ENCODE measurements around the gene PDIK1L. TPM values are rescaled to one million over a fixed set of nuclear protein-coding genes. Genes with fewer than 3 reads are reported as not detected.

Gene PDIK1L
- total RNA-seq, 1 experiment from 2014 or later: 5.6 TPM

GRCh38 chr1:26077524-26077923, 34.1 kb upstream of the PDIK1L start:
- Histone ChIP-seq H2BK12ac (ENCODE audit: insufficient read length, low read depth, low read length) (no peak overlapping the region), H4K8ac (replicated peaks; ENCODE audit: insufficient read length, low read depth, low read length) (no peak overlapping the region), H3K79me2 (ENCODE audit: insufficient read depth, low read length) (no peaks in the 10 kb centered on the region), H3T11ph (ENCODE audit: low read length) (no peak overlapping the region), H3K23ac (ENCODE audit: insufficient read length, low read depth, low read length) (no peak overlapping the region), H3K4me2 (ENCODE audit: insufficient read depth, insufficient read length, low read length) (no peak overlapping the region), H3K56ac (ENCODE audit: insufficient read length, low read depth, low read length) (no peak overlapping the region), H3K23me2 (ENCODE audit: insufficient read length, low read depth, low read length, poor library complexity, severe bottlenecking) (no peaks in the 10 kb centered on the region), H3K9ac (ENCODE audit: extremely low read depth, insufficient read length, low read length) (no peak overlapping the region), H2AK5ac (ENCODE audit: insufficient read length, low read length) (no peak overlapping the region), H3K27ac (ENCODE audit: insufficient read length, low read depth, low read length) (no peak overlapping the region), H3K18ac (ENCODE audit: insufficient read length, low read depth, low read length) (no peak overlapping the region), H2BK120ac (ENCODE audit: low read depth, low read length, poor library complexity, severe bottlenecking) (no peak overlapping the region), H2AFZ (ENCODE audit: low read length) (no peak overlapping the region), H3K4me1 (ENCODE audit: insufficient read depth, low read length) (no peaks in the 10 kb centered on the region; the same call in 1 of the 2 replicates), H2BK15ac (ENCODE audit: low read depth, low read length) (no peak overlapping the region), H3K79me1 (ENCODE audit: insufficient read depth, low read depth, low read length, poor library complexity, severe bottlenecking) (no peaks in the 10 kb centered on the region), H4K20me1 (ENCODE audit: control insufficient read depth, insufficient read depth, insufficient read length) (no peaks in the 10 kb centered on the region), H2BK20ac (ENCODE audit: low read depth, low read length, poor library complexity, severe bottlenecking) (no peak overlapping the region), H3K4ac (ENCODE audit: low read depth, low read length) (no peak overlapping the region), H3K14ac (ENCODE audit: insufficient read depth, low read length) (no peak overlapping the region), H3K9me3 (ENCODE audit: control insufficient read depth, low read depth, low read length) (no peaks in the 10 kb centered on the region), H4K91ac (ENCODE audit: insufficient read length, low read depth, low read length) (no peak overlapping the region), H3K27me3 (ENCODE audit: insufficient read depth, low read length) (no peaks in the 10 kb centered on the region), H2BK5ac (ENCODE audit: insufficient read length, low read length) (no peak overlapping the region), H4K5ac (ENCODE audit: insufficient read length, low read depth, low read length) (no peak overlapping the region)
- H3K4me3 Mint-ChIP-seq: no peak overlapping the region
- peaks cover 5% of the 10 kb centered on the region for H3K27me3 Mint-ChIP-seq (ENCODE audit: low read depth)
- no peak overlapping the region for H3K27ac Mint-ChIP-seq
- no peaks in the 10 kb centered on the region; a peak in 1 of 5 replicates for H3K9me3 Mint-ChIP-seq
- no peak for DNase-seq
- H3K4me1 Mint-ChIP-seq: peaks cover 12 to 15% of the 10 kb centered on the region in 2 experiments
- WGBS (ENCODE audit: extremely low coverage, insufficient read length, low lambda C conversion rate): no CpG with 5 or more reads among the region's 1 CpG
- TF ChIP-seq, protein P1, sequence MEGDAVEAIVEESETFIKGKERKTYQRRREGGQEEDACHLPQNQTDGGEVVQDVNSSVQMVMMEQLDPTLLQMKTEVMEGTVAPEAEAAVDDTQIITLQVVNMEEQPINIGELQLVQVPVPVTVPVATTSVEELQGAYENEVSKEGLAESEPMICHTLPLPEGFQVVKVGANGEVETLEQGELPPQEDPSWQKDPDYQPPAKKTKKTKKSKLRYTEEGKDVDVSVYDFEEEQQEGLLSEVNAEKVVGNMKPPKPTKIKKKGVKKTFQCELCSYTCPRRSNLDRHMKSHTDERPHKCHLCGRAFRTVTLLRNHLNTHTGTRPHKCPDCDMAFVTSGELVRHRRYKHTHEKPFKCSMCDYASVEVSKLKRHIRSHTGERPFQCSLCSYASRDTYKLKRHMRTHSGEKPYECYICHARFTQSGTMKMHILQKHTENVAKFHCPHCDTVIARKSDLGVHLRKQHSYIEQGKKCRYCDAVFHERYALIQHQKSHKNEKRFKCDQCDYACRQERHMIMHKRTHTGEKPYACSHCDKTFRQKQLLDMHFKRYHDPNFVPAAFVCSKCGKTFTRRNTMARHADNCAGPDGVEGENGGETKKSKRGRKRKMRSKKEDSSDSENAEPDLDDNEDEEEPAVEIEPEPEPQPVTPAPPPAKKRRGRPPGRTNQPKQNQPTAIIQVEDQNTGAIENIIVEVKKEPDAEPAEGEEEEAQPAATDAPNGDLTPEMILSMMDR (conservative IDR thresholded peaks at IDR 0.05): no peak
- no peaks in the 10 kb centered on the region for H3K36me3 Mint-ChIP-seq (ENCODE audit: insufficient read depth in 1 of 3, low read depth in 3 of 3)
